NOMO-1 treated with DMSO at 0.1 percent for 48 hours (cell line): ENCODE results near the gene TEKT2.
A peak's percentile ranks its signal among the peaks of the same experiment; 100 is the strongest.

Source experiments
- DNase-seq: peaks from one replicate; lab custom pipeline; 2025; ENCODE audit not compliant: unreplicated experiment; lab: John Stamatoyannopoulos, UW

TEKT2 gene

DNA sequence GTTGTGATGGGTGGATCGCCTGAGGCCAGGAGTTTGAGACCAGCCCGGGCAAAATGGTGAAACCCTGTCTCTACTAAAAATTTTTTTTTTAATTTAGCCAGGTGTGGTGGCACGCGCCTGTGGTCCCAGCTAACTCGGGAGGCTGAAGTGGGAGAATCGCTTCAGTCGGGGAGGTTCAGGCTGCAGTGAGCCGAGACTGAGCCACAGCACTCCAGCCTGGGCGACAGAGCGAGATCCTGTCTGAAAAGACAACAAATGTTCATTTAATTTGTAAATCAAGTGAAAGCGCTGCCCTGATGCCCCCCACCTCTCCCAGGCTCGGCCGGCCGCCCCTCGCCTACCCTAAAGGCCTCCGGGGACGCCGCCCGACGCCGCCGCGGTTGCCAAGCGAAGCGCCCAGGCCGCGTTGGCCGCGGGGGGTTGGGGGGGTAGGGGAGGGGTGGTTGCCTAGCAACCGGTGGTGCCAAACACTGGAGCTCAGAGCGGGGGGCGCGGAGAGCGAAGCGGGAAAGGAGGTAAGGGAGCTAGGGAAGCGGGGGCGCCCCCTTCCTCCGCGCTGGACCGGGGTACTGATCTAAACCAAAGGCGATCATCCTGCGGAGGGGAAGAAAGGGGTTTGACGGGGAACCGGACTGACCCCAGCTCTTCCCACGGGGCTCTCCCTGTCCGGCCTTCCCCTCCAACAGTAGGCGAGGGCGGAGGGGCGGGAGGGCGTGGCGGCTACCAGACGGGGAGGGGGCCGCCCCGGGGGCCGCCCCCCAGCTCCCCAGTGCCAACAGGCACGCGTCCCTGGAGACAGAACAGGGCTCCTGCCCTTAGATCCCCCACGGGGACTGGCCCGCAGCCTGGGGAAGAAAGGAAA is at the start of gene TEKT2:
Gene TEKT2, plus strand, starts transcription at position 460 of the 862 bp plus-strand sequence. CDS start 828 bp downstream, outside the sequence.
- no peak for DNase-seq

DNA sequence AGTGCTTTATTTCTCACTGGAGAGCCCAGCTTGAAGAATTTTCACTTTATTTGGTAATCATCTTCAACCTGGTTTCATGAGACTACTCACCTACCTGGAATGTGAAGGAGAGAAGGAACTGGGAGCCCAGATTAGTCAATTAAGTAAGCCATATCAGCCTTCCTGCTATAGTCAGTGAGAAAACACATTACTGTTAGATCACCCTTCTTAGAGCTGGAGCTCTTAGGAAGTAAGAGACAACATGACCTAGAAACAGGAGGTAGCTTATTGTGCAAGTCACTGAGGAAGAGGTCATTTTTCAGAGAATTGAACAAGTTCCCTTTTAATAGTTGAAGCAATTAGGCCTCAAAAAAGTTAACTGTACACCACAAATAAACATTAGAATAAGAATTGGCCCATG is 49.2 kb upstream of the TEKT2 start:
- DNase-seq, result peak; percentile 89

DNA sequence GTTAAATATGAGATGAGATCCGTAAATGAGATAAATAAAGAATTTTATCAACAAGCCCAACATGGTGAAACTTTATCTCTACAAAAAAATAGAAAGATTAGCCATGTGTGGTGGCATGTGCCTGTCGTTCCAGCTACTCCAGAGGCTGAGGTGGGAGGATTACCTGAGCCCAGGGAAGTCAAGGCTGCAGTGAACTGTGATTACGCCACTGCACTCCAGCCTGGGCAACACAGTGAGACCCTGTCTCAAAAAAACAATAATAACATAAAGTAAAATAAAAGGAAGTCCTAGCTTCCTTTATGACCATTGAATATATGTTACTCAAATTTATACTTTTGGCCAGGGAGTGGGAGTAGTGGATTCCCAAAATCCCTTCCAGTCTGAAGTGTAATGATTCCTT is 48.7 kb upstream of the TEKT2 start:
- no peak for DNase-seq

DNA sequence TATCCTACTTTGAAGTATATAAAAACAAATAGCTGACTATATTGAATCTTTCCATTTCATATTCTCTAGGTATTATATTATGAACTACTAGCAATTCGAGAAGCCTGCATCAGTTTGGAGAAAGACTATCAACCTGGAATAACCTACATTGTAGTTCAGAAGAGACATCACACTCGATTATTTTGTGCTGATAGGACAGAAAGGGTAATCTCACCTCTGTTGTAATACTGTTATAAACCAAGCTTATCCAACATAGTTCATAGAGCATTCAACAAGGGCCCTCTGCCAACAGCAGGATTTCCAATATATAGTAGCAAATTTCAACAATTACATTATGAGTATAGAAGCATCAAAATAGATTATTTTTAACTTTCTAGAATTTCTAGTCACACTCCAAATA is 43.7 kb upstream of the TEKT2 start:
- DNase-seq, result no peak

GRCh38 chr1:36051821-36052220 is 32.1 kb upstream of the TEKT2 start:
- no peak for DNase-seq

DNA sequence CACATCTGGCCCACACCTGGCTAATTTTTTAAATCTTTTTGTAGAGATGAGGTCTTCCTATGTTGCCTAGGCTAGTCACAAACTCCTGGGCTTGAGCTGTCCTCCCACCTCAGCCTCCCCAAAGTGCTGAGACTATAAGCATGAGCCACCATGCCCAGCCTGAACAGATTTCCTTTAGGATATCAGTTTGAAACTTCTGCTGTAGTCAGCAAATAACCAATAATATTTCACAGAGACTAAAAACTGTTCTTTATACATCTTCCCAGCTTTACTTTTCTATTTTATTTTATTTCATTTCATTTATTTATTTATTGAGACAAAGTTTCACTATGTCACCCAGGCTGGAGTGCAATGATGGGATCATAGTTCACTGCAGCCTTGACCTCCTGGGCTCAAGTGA is 29.9 kb upstream of the TEKT2 start:
- DNase-seq, result no peak

GRCh38 chr1:36055706-36056105 is 28.2 kb upstream of the TEKT2 start:
- DNase-seq, result peak; percentile 57

GRCh38 chr1:36062315-36062714 is 21.6 kb upstream of the TEKT2 start:
- no peak for DNase-seq

GRCh38 chr1:36067871-36068270 is 16.0 kb upstream of the TEKT2 start:
- DNase-seq, result no peak

DNA sequence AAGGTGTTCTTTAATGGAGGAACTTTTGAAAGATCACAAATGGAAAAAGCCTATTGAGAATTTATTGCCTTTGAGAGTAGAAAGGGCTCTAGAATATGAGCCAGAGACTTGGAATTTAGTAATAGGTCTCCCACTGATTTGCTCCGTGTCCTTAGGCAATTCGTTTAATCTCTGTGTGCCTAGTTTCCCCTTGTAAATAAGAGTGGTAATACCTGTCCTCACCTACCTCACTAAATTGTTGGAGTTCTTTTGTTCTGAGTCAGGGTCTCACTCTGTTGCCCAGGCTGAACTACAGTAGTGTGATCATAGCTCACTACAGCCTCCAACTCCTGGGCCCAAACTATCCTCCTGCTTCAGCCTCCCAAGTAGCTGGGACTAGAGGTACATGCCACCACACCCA is 15.0 kb upstream of the TEKT2 start:
- no peak for DNase-seq

DNA sequence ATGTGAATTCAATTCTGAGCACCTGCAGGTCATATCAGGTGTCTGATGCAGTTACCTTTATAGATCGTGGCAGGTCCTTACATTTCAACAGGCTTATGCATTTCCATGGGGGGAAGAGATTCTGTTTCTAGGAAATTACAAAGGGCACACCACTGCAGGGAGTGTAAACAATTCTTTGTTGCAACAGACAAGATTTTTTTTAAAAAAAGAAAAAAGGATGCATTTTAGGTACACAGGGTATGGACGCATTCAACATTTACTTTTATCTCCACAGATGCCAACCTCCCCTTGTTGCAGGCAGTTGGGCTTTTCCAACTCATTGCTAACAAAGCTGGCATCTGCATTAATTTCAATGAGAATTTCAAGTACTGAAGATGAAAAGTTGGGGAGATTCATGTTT is 13.5 kb upstream of the TEKT2 start:
- DNase-seq, result no peak

GRCh38 chr1:36076979-36077573 is 6.8 kb upstream of the TEKT2 start:
- DNase-seq, result no peak

DNA sequence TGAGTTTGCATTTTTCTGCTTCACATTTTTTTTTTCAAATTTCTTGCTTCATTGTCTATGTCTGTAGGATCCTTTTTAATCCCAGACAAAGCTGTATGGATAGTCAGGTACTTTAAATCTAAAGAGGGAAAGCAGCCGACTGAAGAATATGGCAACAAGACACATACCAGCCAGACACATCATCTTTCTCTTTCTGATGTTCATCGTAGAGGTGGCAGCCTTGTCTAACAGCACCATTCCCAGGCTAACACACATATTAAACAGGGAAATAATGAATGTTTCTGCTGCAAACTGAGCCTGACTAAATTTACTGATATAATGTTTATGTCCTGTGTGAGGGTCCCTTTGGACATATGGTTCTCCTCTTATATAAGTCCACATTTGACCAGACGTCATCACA is 3.7 kb upstream of the TEKT2 start:
- no peak for DNase-seq

GRCh38 chr1:36080801-36081200 is 3.1 kb upstream of the TEKT2 start:
- DNase-seq, result no peak

- no peak for DNase-seq
These were observed 1.9 kb upstream of the TEKT2 start for GRCh38 chr1:36081926-36082485.

GRCh38 chr1:36083219-36083618 is 675 bp upstream of the TEKT2 start:
- no peak for DNase-seq

DNA sequence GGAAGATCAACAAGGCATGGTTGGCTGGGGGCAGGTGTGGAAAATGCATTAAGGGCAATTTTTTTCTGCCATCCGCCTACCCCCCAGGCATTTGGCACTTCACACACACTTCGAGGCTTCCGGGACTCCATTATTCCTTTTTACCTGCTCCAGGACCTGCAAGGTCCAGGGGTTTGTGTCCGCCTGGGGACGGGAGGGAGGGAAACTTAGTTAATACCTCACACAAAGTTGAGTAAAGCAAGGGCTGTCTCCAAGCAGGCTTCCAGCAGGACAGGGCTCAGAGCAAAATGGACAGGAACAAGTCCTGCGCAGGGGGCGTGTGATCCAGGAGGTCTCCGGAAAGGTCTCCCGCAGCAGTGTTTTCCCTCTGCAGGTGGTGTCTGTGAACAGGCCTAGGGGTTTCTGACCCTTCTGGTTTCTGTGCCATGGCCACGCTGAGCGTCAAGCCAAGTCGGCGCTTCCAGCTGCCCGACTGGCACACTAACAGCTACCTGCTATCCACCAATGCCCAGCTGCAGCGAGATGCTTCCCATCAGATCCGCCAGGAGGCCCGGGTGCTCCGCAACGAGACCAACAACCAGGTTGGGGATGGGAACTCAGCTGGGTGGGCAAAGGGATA is 712 bp downstream of the TEKT2 start:
- no peak for DNase-seq

- no peak for DNase-seq
These were observed 1.2 kb downstream of the TEKT2 start for GRCh38 chr1:36085126-36085525.

- no peak for DNase-seq
These were observed 2.0 kb downstream of the TEKT2 start for GRCh38 chr1:36085686-36086526.

GRCh38 chr1:36086529-36087232 is 2.8 kb downstream of the TEKT2 start:
- DNase-seq, result no peak
